Right lobe of liver (tissue), 6 donors: ENCODE measurements around the gene TACC3. TPM values are rescaled to one million over a fixed set of nuclear protein-coding genes. Genes with fewer than 3 reads are reported as not detected.

Experiments
- ATAC-seq, 4 donors: fragments of 200-7000 bp; cut with Tn5 transposase; one replicate each; pipeline ENCODE4 v1.9.1; 2020; ENCODE audit warnings: mild to moderate bottlenecking in 4 of 4, moderate library complexity in 4 of 4
- DNase-seq, 3 donors: peaks; one replicate each; pipeline ENCODE4 v3.0.0-alpha.2; 2020
- H3K27ac ChIP-seq, 3 donors: fragments of 200-600 bp; one replicate each; pipeline ENCODE4 v1.8.0; 2022
- H3K27me3 ChIP-seq, 2 donors: fragments of 200-600 bp; one replicate each; pipeline ENCODE4 v1.8.0; 2022
- H3K36me3 ChIP-seq, 4 donors: fragments of 200-600 bp; sonication (generic) in 1 of 4; one replicate each; pipeline versions ENCODE4 v1.5.1 to v1.8.0; 2017 to 2022; ENCODE audit warnings: control low read depth in 1 of 4
- H3K4me1 ChIP-seq, 4 donors: fragments of 200-600 bp; sonication (generic) in 1 of 4; one replicate each; pipeline versions ENCODE4 v1.5.1 to v1.8.0; 2017 to 2022; ENCODE audit warnings: control low read depth in 1 of 4
- H3K4me3 ChIP-seq, 3 donors: fragments of 200-600 bp; one replicate each; pipeline ENCODE4 v1.8.0; 2022
- H3K9me3 ChIP-seq, 4 donors: fragments of 200-600 bp; sonication (generic) in 1 of 4; one replicate each; pipeline versions ENCODE4 v1.5.1 to v1.8.0; 2017 to 2022; ENCODE audit warnings: control low read depth in 1 of 4
- CTCF ChIP-seq, 4 donors: fragments of 200-600 bp in 3 of 4; fragments of 450-650 bp in 1 of 4; IDR thresholded peaks; one replicate each; pipeline versions ENCODE4 v1.5.1 to v1.8.0; 2016 to 2022; ENCODE audit warnings: antibody characterized with exemption in 4 of 4, mild to moderate bottlenecking in 2 of 4
- POLR2A ChIP-seq: fragments of 450-650 bp; IDR thresholded peaks from one replicate; pipeline ENCODE4 v1.6.1; 2017; ENCODE audit warnings: antibody characterized with exemption, mild to moderate bottlenecking
- WGBS: methylation state at CpG from one replicate; pipeline ENCODE4 v1.1.6; 2018; ENCODE audit warnings: low coverage, low lambda C conversion rate; ENCODE audit not compliant: insufficient coverage; ENCODE audit errors: missing lambda C conversion rate; 5-methylcytosine and 5-hydroxymethylcytosine counted together
- intact Hi-C, 2 donors: fragments of 100-400 bp; cut with DNase I; formaldehyde crosslinking; loops; one replicate each; pipeline versions ENCODE4 v1.11.2 to v1.14.1; 2022
- total RNA-seq, 6 experiments: library from RNA; depleted of rRNA in 2 of 6; stranded (reverse); fragments of >200 nt in 2 of 6; fragmentation: NEBNext Ultra II Directional in 3 of 6; extraction: Animal tissue kit (Norgen Biotek cat#: 25700) in 3 of 6; gene quantifications; one replicate each; pipeline versions ENCODE4 v1.1.0 to v1.2.4, GENCODE V29; 2016 to 2023
- donor health status: DM: no; HTN: yes; CAD: no.
- donor health status: DM: no; HTN: no; CAD: no.
- donor health status: DM: no; HTN: no; CAD: no.
- donor health status: DM: no; HTN: yes; CAD: no.
- donor health status: DM: no; HTN: yes; CAD: no.

The TACC3 gene
- total RNA-seq, 6 experiments from 2014 or later = 2.2 to 5.7 (median 4.8) TPM

GRCh38 chr4:1764670-1765069 is 43.3 kb downstream of the TACC3 start:
- intact Hi-C loops = no loop called here
- WGBS = no CpG with 5 or more reads among the region's 9 CpGs
- ATAC-seq (no peak), DNase-seq (no peak)
- Histone ChIP-seq H3K27me3 (no peaks in the 10 kb centered on the region), H3K36me3 (no peaks in the 10 kb centered on the region), H3K9me3 (no peaks in the 10 kb centered on the region), H3K27ac (no peak overlapping the region), H3K4me1 (peaks cover 0 to 8% (median 2%) of the 10 kb centered on the region in 4 donors), H3K4me3 (no peak overlapping the region)
- TF ChIP-seq POLR2A (no peak), CTCF (IDR thresholded peaks at IDR 0.05) (no peak)

- no peaks in the 10 kb centered on the region for H3K36me3 ChIP-seq
- no peak overlapping the region for H3K4me3 ChIP-seq
- no peaks in the 10 kb centered on the region for H3K9me3 ChIP-seq
- H3K27me3 ChIP-seq = no peaks in the 10 kb centered on the region
- intact Hi-C loops = no loop called here
- WGBS = 60% methylated on average over 3 of the region's 10 CpGs
- H3K27ac ChIP-seq = no peak overlapping the region
- DNase-seq (no peak), ATAC-seq (peak in 2 of 4 donors; percentile 8 to 11)
- TF ChIP-seq POLR2A (no peak), CTCF (IDR thresholded peaks at IDR 0.05) (no peak)
- H3K4me1 ChIP-seq = peaks cover 0 to 8% (median 2%) of the 10 kb centered on the region in 4 donors
Observed at GRCh38 chr4:1765409-1766072, 44.2 kb downstream of the TACC3 start.

- TF ChIP-seq POLR2A = no peak
- TF ChIP-seq CTCF (IDR thresholded peaks at IDR 0.05) = no peak
- Histone ChIP-seq H3K36me3 (no peaks in the 10 kb centered on the region), H3K4me1 (peaks cover 0 to 8% (median 2%) of the 10 kb centered on the region in 4 donors), H3K4me3 (peak overlapping the region in 1 of 3 donors; percentile 14), H3K27me3 (no peaks in the 10 kb centered on the region), H3K9me3 (no peaks in the 10 kb centered on the region), H3K27ac (no peak overlapping the region)
- intact Hi-C loops = no loop called here
- ATAC-seq (peak in 3 of 4 donors; percentile 10 to 16 (median 15)), DNase-seq (no peak)
- 0% methylated on average over 2 of the region's 41 CpGs for WGBS
Observed at GRCh38 chr4:1766106-1767060, 45.1 kb downstream of the TACC3 start.

- DNase-seq (no peak), ATAC-seq (no peak)
- H3K9me3 ChIP-seq = no peaks in the 10 kb centered on the region
- intact Hi-C loops = no loop called here
- 0% methylated on average over 22 of the region's 84 CpGs for WGBS
- peaks cover 0 to 8% (median 2%) of the 10 kb centered on the region in 4 donors for H3K4me1 ChIP-seq
- peak overlapping the region in 2 of 3 donors; percentile 18 to 33 for H3K4me3 ChIP-seq
- H3K27me3 ChIP-seq = no peaks in the 10 kb centered on the region
- H3K27ac ChIP-seq = no peak overlapping the region
- no peaks in the 10 kb centered on the region for H3K36me3 ChIP-seq
- TF ChIP-seq CTCF (IDR thresholded peaks at IDR 0.05) (no peak), POLR2A (no peak)
Observed at GRCh38 chr4:1767061-1767769, 45.9 kb downstream of the TACC3 start.
